AG20443 (cell line): ENCODE data around the gene ZNF827.

Source experiments
- DNase-seq: peaks from one replicate; pipeline ENCODE4 v3.0.0; 2012; ENCODE audit warnings: low spot score, mixed read lengths

ZNF827 gene

DNA sequence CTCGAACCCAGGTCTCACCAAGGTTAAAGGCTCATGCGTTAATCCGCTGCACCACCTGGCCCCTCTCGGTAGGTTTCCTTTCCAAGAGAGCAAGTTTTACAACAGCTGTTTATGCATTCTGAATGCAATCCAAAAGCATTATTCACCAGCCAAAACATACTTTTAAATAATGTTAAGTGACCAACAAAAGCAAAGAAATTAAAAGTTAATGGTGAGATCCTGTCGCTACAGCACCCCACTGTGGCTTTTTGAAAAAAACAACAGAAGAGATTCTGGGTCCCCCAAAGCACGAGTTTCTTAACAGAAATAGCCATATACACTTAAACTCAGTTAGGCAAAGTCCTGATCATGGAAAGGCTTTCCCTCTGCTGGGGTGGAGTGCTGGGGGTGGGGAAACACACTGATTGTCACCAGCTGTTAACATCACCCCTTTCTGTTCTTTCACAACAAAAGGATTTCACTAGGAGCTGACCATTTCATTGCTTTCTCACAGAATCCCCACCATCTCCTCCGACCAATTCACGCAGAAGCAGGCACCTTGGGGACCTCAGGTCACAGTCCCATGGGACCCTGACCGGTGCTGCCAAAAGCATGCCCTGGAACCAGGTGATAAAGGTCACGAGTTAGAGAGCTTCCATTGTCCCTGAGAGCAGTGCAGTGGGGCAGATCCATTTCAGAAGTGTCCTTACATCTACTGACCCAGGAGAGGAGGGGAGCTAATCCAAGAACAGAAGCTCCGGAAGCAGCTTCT lies 51.2 kb downstream of the ZNF827 start:
- DNase-seq = peak; percentile 70

DNA sequence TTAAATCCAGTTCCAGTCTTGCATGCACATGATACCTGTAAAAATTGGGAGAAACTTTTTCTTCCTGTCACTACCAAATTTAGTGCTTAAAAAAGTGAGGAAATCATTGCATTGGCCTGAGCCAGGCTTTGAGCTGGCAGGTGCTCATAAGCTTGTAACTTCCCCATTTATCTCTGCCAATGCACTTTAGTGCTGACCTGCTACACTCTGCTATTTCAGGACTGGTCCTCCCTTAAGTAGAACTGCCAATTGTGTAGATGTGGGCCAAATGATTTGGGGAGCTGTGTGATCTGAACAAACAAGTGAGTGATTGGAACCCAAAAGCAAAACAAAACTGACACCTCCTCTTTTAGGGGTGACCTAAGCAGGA lies 51.8 kb downstream of the ZNF827 start:
- no peak for DNase-seq

DNA sequence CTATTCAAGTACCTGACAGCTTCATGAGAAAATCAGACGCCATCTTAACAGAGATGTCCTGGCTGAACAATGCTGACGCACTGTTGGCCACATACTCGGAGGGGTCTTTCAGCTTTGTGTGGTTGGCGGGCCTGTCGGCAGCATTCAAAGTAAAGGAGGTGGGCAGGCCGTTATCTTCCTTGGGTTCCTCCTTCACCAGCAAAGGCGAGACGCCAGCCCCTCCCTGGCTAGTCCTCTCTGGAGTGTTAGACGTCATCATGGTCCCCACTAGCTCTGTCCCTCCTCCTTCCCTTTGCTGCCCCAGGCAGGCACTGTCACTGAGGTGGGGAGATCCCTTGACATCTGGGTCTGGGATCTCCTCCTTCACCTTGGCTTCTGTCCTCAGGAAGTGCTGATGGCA lies 53.0 kb downstream of the ZNF827 start:
- no peak for DNase-seq

DNA sequence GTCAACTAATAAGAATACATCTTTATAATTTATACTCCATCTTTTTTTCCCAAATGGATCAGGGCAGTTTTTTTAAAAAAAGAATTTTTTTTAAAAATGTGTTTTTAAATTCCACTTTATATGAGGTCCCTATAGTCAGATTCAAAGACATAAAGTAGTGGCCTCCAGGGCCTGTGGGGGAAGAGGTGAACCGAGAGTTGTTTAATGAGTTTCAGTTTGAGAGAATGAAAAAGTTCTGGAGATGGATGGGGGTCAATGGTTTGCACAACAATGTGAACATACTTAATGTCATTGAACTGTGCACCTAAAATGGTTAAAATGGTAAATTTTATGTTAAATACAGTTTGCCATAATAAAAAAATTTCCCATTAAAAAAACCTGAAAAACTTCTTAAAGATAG lies 53.8 kb downstream of the ZNF827 start:
- no peak for DNase-seq

DNA sequence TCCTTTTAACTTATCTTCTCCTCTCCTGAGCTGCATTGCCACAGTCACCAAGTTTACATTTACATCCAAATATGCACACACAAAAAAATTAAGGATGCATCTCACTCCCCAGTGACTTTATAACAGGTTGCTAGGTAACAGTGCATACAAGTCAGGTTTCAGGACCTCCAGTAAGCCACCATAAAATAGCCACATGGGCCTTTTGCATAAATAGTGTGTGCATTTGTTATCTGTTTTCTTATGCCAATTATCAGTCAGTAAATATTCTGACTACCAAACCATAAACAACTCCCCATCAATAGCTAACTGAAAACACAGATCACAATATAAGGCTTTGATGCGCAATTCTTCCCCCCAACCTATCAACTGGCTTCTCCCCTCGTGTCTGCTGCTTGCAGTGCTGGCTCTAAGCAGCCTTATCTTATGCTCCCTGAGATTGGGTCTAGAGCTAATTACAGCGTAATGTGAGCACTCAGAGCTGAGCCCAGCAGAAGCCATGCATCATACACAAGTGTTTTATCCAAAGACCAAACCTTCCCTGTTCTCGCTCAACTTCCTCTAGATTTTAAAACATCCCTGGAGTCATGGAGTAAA lies 55.4 kb downstream of the ZNF827 start:
- no peak for DNase-seq

DNA sequence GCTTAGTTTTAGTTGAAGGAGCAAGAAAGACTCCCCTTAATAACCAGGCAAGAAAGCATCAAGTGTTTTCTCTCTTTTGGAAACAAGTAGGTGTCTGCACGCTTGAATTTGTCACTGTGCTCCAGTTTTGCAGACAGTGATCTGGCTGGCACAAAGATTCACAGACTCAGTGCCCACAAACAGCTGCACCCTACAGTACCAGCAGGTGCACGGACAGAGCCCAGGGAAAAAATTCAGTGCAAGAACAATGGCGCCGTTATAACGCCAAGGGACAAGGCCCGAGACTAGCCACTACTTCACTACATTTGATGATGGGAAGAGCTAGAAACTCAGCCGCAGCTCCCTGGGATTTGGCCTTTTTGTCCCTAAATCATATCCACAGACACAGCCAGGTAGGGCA lies 56.0 kb downstream of the ZNF827 start:
- no peak for DNase-seq

DNA sequence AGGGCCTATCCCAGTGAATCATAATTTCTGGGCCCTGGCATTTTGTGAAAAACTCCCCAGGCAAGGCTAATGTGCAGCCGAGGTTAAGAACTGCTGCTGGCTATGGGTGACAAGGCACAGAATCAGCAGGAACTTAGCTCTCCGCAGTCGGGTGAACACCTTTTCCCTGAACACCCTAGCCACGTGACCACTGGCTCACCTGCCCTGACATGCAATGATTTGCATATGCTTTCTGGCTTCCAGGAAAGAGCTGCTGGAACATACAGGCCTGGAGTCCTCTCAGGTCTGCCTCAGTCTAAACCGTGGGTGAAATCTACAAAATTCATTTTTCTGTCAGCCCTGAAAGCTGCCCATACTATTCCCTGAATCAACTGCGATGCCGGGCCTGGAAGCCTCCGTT lies 56.6 kb downstream of the ZNF827 start:
- no peak for DNase-seq

DNA sequence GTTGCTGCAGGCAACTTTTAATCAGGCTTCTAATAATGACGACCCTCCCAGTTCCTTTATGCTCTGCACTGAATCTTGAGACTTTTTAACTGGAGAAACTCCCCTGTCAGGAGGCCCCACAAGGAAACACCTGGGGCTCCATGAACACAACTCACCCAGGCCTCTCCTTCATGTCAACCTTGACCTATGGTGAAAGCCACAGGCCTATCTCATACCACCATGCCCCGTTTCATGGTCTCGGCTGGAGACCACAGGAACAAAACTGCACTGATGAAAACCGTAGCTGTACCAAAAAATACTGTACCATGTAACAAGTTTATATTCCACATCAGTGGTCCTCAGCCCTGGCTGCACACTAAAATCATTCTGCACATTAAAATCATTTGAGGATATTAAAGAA lies 57.0 kb downstream of the ZNF827 start:
- no peak for DNase-seq

DNA sequence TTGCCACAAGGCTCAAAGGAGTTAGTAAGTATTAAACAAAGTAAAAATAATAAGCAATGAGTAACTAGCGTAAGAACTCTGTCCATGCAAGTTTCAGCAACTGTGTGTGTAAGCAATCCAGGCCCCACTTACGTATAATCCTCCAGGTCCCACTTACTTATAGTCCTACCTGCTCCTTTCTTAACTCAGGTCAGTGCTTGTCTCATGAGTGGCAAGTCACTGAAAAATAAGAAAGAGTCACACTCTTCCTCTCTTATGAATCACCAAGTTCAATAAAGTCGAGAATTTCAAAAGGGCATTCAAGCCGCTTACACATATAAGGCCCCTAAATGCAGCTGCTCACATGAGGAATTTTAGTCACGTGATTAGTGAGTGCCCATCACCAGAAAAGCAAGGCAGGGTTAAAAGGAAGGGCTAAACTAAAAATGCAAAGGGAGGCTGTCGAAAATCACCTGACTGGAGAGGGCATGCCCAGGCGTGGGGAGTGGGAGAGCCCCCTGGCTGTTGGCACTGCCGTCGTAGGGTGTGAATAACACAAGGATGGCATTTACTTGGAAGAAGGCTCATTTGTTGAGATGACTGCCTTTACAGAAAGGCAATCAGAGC lies 58.2 kb downstream of the ZNF827 start:
- no peak for DNase-seq

DNA sequence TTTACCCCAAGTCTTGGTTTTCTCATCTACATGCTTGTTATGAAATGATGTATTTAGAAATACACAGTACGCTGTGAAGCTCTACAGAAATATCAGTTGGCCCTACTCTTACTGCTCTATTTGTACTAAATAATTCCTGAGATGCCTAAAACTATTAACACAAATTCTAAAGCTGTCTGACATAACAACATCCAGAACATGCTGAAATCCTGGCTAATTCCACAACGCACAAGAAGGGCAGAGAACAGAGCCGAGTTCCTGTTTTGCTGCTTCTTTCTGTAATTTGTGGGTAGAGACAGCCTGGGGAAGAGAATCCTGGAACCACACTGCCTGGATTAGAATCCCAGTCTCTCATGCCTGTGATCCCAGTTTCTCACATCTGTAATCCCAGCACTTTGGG lies 59.0 kb downstream of the ZNF827 start:
- no peak for DNase-seq

DNA sequence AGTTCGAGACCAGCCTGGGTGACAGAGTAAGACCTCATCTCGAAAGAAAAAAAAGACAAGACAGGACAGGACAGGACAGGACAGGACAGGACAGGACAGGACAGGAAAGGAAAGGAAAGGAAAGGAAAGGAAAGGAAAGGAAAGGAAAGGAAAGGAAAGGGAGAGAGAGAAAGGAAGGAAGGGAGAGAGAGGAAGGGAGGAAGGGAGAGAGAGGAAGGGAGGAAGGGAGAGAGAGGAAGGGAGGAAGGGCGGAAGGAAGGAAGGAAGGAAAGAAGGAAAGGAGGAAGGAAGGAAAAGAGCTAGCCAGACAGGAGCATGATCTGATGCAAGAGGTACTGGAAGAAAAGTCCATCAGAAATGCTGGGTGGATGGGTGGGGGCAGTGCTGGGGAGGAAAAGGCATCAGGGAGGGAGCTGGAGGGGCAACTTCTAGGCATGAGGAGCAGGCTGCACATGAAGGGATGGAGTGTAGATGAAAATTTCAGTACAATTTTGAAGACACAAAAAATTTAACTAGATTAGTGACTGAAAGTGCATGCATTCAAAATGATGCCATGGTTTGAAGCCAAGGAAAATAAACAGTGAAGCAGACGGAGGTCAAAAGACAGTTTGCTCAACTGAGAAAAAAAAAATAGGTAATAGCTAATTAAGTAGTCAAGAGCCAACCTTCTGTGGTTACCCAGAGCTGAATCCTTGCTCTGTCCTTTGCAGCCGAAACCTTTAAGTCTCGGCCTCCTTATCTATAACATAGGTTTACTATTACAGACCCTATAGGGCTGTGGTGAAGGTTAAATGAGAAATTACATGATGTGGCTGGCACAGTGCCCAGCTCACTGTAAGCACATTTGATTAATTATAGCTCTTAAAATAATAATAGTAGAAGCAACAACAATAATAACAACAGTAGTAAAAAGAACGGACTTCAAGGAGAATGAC lies 59.9 kb downstream of the ZNF827 start:
- DNase-seq = no peak

DNA sequence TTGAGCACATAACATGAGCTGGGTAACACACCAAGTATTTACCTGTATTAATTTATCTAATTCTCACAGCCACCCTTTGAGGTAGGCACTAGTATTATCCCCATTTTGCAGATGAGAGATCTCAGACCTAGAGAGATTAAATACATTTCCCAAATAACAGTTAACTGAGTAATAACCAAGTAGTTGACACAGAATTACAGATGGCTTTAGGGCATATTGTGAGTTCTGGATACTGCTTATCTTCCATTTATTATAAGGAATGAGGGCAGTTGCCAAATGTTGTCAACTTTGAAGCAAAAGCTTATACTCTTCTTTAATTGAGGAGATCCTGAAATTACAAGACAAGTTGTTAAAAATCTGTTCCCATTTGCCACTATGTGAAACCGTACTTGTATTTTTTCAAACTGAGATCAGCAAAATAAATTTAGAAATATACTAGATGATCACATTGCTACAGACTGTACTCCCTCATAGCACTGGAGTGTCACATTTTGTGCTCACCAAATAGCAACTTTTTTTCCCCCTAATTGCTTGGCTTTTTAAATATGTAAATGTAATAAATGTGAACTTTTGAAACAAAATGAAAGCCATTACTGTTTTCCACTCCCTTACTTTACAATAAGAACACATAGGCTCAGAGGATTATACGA lies 62.0 kb downstream of the ZNF827 start:
- DNase-seq = no peak

DNA sequence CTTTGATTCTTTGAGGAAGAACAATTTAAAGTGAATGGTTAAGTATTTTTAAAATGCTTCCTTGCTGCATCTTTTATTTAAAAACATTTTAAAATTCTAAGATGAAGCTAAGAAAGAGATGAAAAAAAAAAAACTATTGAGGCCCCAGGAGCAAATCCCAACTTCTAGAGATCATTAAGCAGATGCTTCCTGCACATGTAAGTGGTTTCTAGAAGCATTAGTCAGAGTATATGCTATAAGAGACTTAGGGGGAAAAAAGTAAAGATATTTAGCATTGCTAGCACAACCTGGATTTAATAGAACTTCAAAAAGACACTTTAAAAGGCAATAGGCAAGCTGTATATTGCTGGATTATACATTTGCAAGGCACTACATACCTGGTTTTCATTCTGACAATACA lies 64.7 kb downstream of the ZNF827 start:
- no peak for DNase-seq

DNA sequence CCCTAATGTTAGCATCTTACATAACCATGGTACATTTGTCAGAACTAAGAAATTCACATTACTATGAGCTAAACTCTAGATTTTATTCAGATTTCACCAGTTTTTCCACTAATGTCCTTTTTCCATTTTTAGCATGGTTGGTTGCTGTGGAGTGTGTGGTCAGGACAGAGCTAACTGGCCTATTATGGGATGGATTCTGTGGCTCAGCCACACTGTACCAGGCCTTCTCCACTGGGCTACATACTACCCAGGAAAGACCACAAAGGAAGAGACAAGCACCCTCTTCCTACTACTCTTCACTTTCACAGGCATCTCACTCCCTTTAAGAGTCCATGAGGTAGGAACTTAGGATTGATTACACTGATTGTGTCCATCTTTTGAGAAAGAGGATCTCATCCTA lies 67.4 kb downstream of the ZNF827 start:
- no peak for DNase-seq

DNA sequence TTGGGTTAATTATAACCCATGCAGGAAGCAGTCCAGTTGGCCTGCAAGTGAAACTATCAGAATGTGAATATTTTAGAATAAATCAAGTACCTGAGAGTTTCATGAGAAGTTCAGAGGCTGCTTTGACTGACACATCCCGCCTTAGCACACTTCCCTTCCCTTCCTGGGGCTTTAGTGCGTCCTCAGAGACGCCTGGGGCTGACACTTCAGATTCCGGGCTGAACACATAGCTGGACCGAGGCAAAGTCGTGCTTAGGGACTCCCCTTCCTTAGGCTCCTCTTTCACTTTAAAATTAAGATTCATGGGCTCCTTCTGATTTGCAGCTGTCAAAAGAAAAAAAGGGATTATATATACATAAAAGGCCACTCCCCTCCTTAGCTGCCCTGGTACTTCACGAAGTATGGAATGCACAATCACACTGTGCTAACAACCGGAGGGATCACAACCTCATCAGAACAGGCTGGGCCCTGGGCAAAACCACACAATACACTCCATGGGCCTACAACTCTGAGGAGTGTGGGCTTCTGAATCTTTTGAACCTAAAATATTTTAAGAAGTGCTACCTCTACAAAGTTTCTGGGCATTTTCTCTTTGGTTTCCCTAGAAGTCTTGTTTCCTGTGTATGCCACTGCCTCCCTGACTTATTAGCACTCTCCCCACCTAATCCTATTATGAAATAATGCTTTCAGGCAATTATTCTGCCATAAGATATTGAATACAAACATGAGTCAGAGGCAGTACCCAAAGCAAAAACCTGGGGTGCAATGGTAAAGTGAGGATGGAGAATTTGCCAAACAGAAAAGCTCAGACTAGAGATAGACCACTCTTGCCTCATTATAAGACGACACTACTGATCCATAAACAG lies 68.2 kb downstream of the ZNF827 start:
- DNase-seq = no peak

DNA sequence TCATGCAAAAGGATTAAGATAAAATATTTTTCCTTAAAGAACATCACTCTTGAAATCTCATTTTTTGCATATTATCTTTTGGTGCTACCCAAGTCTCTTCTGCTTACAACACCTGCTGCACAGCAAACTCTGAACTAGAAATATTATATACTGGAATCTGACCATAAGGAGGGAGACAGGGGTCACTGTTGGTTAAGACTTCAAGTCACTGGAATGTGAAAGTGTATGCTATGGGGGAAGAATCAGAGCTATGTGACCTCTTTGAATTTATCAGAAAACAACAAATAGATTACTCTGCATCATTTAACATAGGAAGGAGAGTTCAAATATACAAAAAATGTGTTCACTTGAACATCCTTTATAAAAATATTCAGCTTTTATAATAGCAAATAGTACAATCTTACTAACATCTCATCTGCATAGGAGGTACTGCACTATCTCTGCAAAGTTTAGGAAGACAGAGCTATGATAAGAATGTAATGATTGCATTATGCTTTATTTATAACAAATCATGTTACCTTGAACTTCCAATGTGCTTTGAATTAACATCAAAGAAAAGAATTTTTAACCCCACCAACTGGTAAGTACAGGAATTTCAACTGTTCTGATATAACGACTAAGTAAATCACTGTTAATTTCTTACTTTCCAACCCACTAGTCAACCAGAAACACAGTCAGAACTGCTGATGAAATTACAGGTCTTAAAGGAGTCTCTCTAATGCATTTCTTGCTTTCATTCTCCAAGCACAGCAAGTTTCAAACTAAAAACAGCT lies 69.8 kb downstream of the ZNF827 start:
- DNase-seq = no peak

DNA sequence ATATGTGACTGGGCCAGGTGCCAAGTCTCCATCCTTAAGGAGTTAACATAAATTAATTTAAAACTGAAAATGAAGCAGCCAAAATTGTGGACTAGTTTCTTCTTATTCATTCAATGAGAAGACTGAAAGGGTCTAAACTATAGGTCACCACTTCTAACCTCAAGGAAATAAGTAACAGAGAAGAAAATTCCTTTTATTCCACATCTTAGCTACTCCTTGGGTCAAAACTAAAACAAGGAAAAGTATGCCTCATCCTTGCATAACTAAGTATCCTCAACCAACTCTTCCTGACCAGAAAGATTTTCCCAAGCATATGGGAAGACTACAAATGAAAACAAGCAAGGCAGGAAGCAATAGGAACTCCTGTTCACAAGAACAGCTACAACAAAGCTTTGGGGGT lies 71.2 kb downstream of the ZNF827 start:
- DNase-seq = no peak

DNA sequence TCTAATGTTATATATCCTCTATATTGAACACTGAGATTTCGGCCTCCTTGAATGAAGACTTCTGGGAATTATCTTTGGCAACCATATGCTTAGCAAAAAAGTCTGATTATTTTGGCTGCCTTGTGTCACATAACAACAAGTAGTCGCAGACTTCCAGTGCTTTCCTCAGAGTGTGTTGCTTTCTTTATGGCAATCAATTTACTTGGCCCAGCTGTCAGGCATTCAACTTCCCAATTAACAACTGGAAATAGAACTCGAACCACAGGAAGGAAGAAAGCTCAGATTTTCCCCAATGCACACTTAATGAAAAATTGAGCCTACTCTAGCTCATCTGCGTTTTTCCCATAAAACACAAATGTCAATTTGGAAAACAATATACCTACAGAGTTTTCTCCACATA lies 71.6 kb downstream of the ZNF827 start:
- no peak for DNase-seq

DNA sequence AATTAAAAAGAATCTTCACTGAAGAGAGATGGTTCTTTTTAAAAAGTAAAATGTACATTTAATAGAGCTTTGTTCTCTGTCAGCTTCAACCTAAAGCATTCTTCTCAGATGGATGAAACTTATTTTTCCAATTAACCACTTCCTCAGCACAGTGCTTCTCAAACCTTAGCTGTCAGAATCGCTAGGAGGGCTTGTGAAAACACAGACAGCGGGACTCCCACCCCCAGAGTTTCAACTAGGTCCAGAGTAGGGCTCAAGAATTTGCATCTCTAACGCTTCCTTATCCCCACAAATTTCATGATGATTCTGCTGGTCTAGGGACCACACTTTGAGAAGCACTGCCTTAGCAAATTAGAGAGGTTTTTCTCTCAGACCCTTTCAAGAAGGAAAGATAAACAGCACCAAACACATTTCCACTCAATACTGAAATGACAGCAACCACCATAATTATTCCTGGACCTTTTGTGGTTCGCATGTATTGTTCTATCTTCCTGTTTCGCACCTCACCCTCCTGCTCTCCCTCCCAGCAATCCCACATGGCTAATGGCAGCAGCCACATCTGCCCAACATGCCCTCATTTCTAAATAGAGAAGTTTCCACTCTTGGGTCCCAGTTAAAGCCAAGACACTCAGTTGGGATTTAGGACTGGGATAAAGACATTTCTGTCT lies 73.2 kb downstream of the ZNF827 start:
- DNase-seq = no peak

DNA sequence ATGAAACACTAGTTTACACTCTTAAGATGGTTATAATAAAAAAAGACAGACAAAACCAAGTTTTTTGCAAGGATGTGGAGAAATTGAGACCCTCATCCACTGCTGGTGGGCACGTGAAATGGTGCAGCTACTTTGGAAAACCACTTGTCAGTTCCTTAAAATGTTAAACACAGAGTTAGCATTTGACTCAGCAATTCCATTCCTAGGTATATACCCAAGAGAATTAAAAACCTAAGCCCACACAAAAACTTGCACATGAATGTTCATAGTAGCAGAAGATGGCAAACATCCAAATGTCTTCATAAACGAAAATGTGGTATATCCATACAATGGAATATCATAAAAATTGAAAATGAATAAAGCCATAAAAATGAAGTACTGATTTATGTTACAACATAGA lies 75.4 kb downstream of the ZNF827 start:
- DNase-seq = no peak
